OCI-LY7 (cell line): Measurements from ENCODE around the gene MOB3B. TPM values are rescaled to one million over a fixed set of nuclear protein-coding genes. Genes with fewer than 3 reads are reported as not detected.

Experiments used
- BruUV-seq: library from RNA; stranded (reverse); fragments of 400-500 nt; replicated peaks from 2 replicates; lab custom pipeline; 2021; lab: Mats Ljungman, UMichigan
- CTCF ChIA-PET: fragments of 300-600 bp; sonication (Branson Sonifier 250); formaldehyde crosslinking; loops from one replicate; lab custom pipeline; 2022; ENCODE audit warnings: antibody characterized with exemption; ENCODE audit not compliant: unreplicated experiment; lab: Charles Lee
- POLR2A ChIA-PET: fragments of 300-600 bp; sonication (Branson Sonifier 250); formaldehyde crosslinking; loops from one replicate; lab custom pipeline; 2022; ENCODE audit warnings: antibody characterized with exemption; lab: Charles Lee
- DNase-seq: peaks from one replicate; pipeline ENCODE4 v3.0.0-alpha.2; 2015; ENCODE audit warnings: low spot score
- H2AFZ ChIP-seq: fragments of 200-600 bp; sonication (generic), shearing (Covaris generic); 2 replicates; pipeline ENCODE4 v1.6.1; 2014; ENCODE audit warnings: mild to moderate bottlenecking, antibody characterized with exemption, low read length, moderate library complexity
- H3K27ac ChIP-seq: fragments of 200-600 bp; sonication (generic); 2 replicates; pipeline ENCODE4 v1.5.1; 2014; ENCODE audit warnings: mixed run types, low read depth, mild to moderate bottlenecking, moderate library complexity, low read length, inconsistent platforms; ENCODE audit not compliant: poor library complexity, severe bottlenecking
- H3K36me3 ChIP-seq: fragments of 200-600 bp; sonication (generic); 2 replicates; pipeline ENCODE4 v1.6.1; 2014; ENCODE audit warnings: mild to moderate bottlenecking, antibody characterized with exemption, low read length, moderate library complexity, mixed read lengths; ENCODE audit not compliant: insufficient read depth
- H3K4me1 ChIP-seq: fragments of 200-600 bp; sonication (generic); 2 replicates; pipeline ENCODE4 v1.5.1; 2014; ENCODE audit warnings: mild to moderate bottlenecking, low read length; ENCODE audit not compliant: insufficient read depth, poor library complexity, severe bottlenecking
- H3K4me2 ChIP-seq: fragments of 200-600 bp; sonication (generic); 2 replicates; pipeline ENCODE4 v1.6.1; 2014; ENCODE audit warnings: mild to moderate bottlenecking, low read length
- H3K4me3 ChIP-seq: fragments of 200-600 bp; sonication (generic); 2 replicates; pipeline ENCODE4 v1.5.1; 2014; ENCODE audit warnings: mild to moderate bottlenecking, low read depth, low read length; ENCODE audit not compliant: poor library complexity, severe bottlenecking
- H3K79me2 ChIP-seq: fragments of 200-600 bp; sonication (generic); 2 replicates; pipeline ENCODE4 v1.6.1; 2016; ENCODE audit warnings: low read depth, mild to moderate bottlenecking, low read length, moderate library complexity, mixed read lengths; ENCODE audit not compliant: insufficient read depth
- H3K9me2 ChIP-seq: fragments of 200-600 bp; sonication (generic); 2 replicates; pipeline ENCODE4 v1.6.1; 2016; ENCODE audit warnings: mild to moderate bottlenecking, low read length, mixed read lengths; ENCODE audit not compliant: insufficient read depth
- H3K9me3 ChIP-seq: fragments of 200-600 bp; sonication (generic); 2 replicates; pipeline ENCODE4 v1.6.1; 2014; ENCODE audit warnings: mild to moderate bottlenecking, mixed run types, low read length, mixed read lengths
- H4K20me1 ChIP-seq: fragments of 200-600 bp; sonication (generic); 2 replicates; pipeline ENCODE4 v1.6.1; 2014; ENCODE audit warnings: mild to moderate bottlenecking, antibody characterized with exemption, low read length, moderate library complexity, mixed read lengths; ENCODE audit not compliant: insufficient read depth
- EZH2phosphoT487 ChIP-seq: fragments of 200-600 bp; sonication (generic); IDR thresholded peaks from 2 replicates; pipeline ENCODE4 v1.6.1; 2018; ENCODE audit warnings: low read depth, borderline replicate concordance, mild to moderate bottlenecking, mixed run types, antibody characterized with exemption, low read length, moderate library complexity, mixed read lengths
- intact Hi-C: fragments of 100-400 bp; cut with micrococcal nuclease; formaldehyde crosslinking; loops from one replicate; pipeline ENCODE4 v1.10.0; 2022; ENCODE audit not compliant: unreplicated experiment
- total RNA-seq, 2 experiments: library from RNA; depleted of rRNA in 1 of 2; stranded (reverse); fragments of >200 nt in 1 of 2; shearing (Covaris generic) in 1 of 2; gene quantifications; 2 replicates each; pipeline ENCODE4 v1.2.3, GENCODE V29; 2014 to 2022
- TF ChIP-seq, protein P1 (sequence below): fragments of 200-600 bp; sonication (generic); conservative IDR thresholded peaks from 2 replicates; pipeline ENCODE4 v1.5.1; 2014; ENCODE audit warnings: mild to moderate bottlenecking, antibody characterized with exemption, low read length, moderate library complexity, mixed read lengths

MOB3B gene
- total RNA-seq, 2 experiments from 2014 or later: 0.04 TPM; not detected in 1

- ChIA-PET CTCF (no interaction called here), POLR2A (no interaction called here)
- no peaks in the 10 kb centered on the region for H3K9me2 ChIP-seq
- H3K9me3 ChIP-seq: no peaks in the 10 kb centered on the region
- H3K4me3 ChIP-seq: no peak overlapping the region
- no peak overlapping the region for H2AFZ ChIP-seq
- no peak for DNase-seq
- TF ChIP-seq EZH2phosphoT487: no peak
- TF ChIP-seq, protein P1, sequence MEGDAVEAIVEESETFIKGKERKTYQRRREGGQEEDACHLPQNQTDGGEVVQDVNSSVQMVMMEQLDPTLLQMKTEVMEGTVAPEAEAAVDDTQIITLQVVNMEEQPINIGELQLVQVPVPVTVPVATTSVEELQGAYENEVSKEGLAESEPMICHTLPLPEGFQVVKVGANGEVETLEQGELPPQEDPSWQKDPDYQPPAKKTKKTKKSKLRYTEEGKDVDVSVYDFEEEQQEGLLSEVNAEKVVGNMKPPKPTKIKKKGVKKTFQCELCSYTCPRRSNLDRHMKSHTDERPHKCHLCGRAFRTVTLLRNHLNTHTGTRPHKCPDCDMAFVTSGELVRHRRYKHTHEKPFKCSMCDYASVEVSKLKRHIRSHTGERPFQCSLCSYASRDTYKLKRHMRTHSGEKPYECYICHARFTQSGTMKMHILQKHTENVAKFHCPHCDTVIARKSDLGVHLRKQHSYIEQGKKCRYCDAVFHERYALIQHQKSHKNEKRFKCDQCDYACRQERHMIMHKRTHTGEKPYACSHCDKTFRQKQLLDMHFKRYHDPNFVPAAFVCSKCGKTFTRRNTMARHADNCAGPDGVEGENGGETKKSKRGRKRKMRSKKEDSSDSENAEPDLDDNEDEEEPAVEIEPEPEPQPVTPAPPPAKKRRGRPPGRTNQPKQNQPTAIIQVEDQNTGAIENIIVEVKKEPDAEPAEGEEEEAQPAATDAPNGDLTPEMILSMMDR: no peak
- no peaks in the 10 kb centered on the region for H4K20me1 ChIP-seq
- no peak overlapping the region for H3K27ac ChIP-seq
- BruUV-seq: no TSS peak
- no peaks in the 10 kb centered on the region for H3K4me1 ChIP-seq
- H3K36me3 ChIP-seq: no peaks in the 10 kb centered on the region
- H3K79me2 ChIP-seq: no peaks in the 10 kb centered on the region
- intact Hi-C loops: no loop called here
- H3K4me2 ChIP-seq: no peak overlapping the region
These were observed 95.8 kb downstream of the MOB3B start for GRCh38 chr9:27433631-27434325.

DNA sequence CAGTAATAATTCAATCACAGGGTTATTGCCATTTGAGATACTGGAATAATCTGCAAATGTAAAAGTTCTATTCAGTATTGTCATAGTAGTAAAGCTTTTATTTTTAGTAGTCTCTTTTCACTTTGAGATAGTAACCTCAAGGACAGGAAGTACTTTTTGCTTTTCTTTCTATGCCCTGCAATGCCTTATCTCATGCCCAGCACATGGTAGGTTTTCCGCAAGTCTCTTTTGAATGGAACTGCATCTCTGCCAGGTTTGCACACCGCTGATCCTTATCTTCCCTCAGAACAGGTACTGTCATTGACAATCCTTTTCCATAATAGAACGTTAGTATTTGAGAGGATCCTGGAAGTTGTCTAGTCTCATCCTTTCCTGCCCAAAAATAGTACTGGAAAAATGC lies 97.3 kb downstream of the MOB3B start:
- TF ChIP-seq, protein P1: no peak
- H2AFZ ChIP-seq: no peak overlapping the region
- no peaks in the 10 kb centered on the region for H4K20me1 ChIP-seq
- no peaks in the 10 kb centered on the region for H3K79me2 ChIP-seq
- H3K9me2 ChIP-seq: no peaks in the 10 kb centered on the region
- DNase-seq: no peak
- CTCF ChIA-PET: no interaction called here
- no peak overlapping the region for H3K27ac ChIP-seq
- no TSS peak for BruUV-seq
- H3K9me3 ChIP-seq: no peaks in the 10 kb centered on the region
- no peaks in the 10 kb centered on the region for H3K36me3 ChIP-seq
- no peak overlapping the region for H3K4me2 ChIP-seq
- intact Hi-C loops: no loop called here
- H3K4me3 ChIP-seq: no peak overlapping the region
- POLR2A ChIA-PET: interaction anchor here (0.7 kb wide), 1 partner anchor 68 kb away, joined by 3 read pairs; no protein-coding TSS in a partner anchor
- no peaks in the 10 kb centered on the region for H3K4me1 ChIP-seq

GRCh38 chr9:27431543-27432147 lies 98.0 kb downstream of the MOB3B start:
- H3K9me3 ChIP-seq: no peaks in the 10 kb centered on the region
- intact Hi-C loops: no loop called here
- no peaks in the 10 kb centered on the region for H4K20me1 ChIP-seq
- no peaks in the 10 kb centered on the region for H3K9me2 ChIP-seq
- no peak overlapping the region for H3K4me2 ChIP-seq
- H3K79me2 ChIP-seq: no peaks in the 10 kb centered on the region
- CTCF ChIA-PET: no interaction called here
- POLR2A ChIA-PET: interaction anchor here (0.7 kb wide), 1 partner anchor 68 kb away, joined by 3 read pairs; no protein-coding TSS in a partner anchor
- H3K27ac ChIP-seq: no peak overlapping the region
- no peak overlapping the region for H3K4me3 ChIP-seq
- no peaks in the 10 kb centered on the region for H3K4me1 ChIP-seq
- H3K36me3 ChIP-seq: no peaks in the 10 kb centered on the region
- no peak for DNase-seq
- H2AFZ ChIP-seq: no peak overlapping the region
- BruUV-seq: no TSS peak
- TF ChIP-seq, protein P1: no peak
- TF ChIP-seq EZH2phosphoT487: no peak
